Glutamatergic neuron (in vitro differentiated cells): ENCODE data around the gene DBNDD2. TPM values are rescaled to one million over a fixed set of nuclear protein-coding genes. Genes with fewer than 3 reads are reported as not detected.

Source experiments
- DNase-seq: peaks from one replicate; pipeline ENCODE4 v3.0.0; 2022
- H3K27ac Mint-ChIP-seq: one replicate; pipeline ENCODE4 v1.8.0; 2020; ENCODE audit warnings: mild to moderate bottlenecking, mixed read lengths, inconsistent platforms; ENCODE audit not compliant: unreplicated experiment
- H3K27me3 Mint-ChIP-seq: one replicate; pipeline ENCODE4 v1.8.0; 2020; ENCODE audit warnings: mild to moderate bottlenecking, moderate library complexity, mixed read lengths, inconsistent platforms; ENCODE audit not compliant: unreplicated experiment
- H3K36me3 Mint-ChIP-seq: one replicate; pipeline ENCODE4 v1.8.0; 2020; ENCODE audit warnings: mild to moderate bottlenecking, mixed read lengths, inconsistent platforms; ENCODE audit not compliant: unreplicated experiment
- H3K4me1 Mint-ChIP-seq: one replicate; pipeline ENCODE4 v1.8.0; 2020; ENCODE audit warnings: mild to moderate bottlenecking, low read depth, mixed read lengths, inconsistent platforms; ENCODE audit not compliant: unreplicated experiment
- H3K4me3 Mint-ChIP-seq: one replicate; pipeline ENCODE4 v1.8.0; 2020; ENCODE audit warnings: mild to moderate bottlenecking, mixed read lengths, inconsistent platforms; ENCODE audit not compliant: unreplicated experiment
- H3K9me3 Mint-ChIP-seq: one replicate; pipeline ENCODE4 v1.8.0; 2020; ENCODE audit warnings: mild to moderate bottlenecking, moderate library complexity, mixed read lengths, inconsistent platforms; ENCODE audit not compliant: unreplicated experiment
- CTCF ChIP-seq: fragments of 200-600 bp; sonication (generic); IDR thresholded peaks from one replicate; pipeline ENCODE4 v1.5.0; 2021; ENCODE audit not compliant: partially characterized antibody, unreplicated experiment
- long read RNA-seq: library from polyadenylated mRNA; unstranded; transcript quantifications from one replicate; pipeline ENCODE4 v2.0.0, GENCODE V29; 2020; ENCODE audit not compliant: unreplicated experiment
- total RNA-seq: library from RNA; stranded (reverse); fragmentation: NEBNext Ultra II Directional; extraction: Animal tissue kit (Norgen Biotek cat#: 25700); gene quantifications from one replicate; pipeline ENCODE4 v1.2.1, GENCODE V29; 2021; ENCODE audit not compliant: unreplicated experiment

The DBNDD2 gene
- total RNA-seq = 4.1 TPM
- long read RNA-seq, partial matches to known transcripts = 0 of 2 reads
- long read RNA-seq, other reads (novel, unspliced or antisense) = 0 of 2 reads

GRCh38 chr20:45407783-45408645, at the start of gene DBNDD2:
TSS of gene DBNDD2 (plus strand) at chr20:45408289. CDS start at chr20:45408468, 179 bp downstream.
- Mint-ChIP-seq H3K4me3 (peak within 1 kb of the TSS; percentile 82), H3K27ac (no peak within 1 kb of the TSS), H3K4me1 (no peaks in the 10 kb centered on the region), H3K27me3 (peaks cover 16% of the 10 kb centered on the region), H3K36me3 (no peaks in the 10 kb centered on the region), H3K9me3 (peaks cover 5% of the 10 kb centered on the region)
- no peak for DNase-seq
- TF ChIP-seq CTCF = no peak

- Mint-ChIP-seq H3K36me3 (no peaks in the 10 kb centered on the region), H3K27me3 (no peaks in the 10 kb centered on the region), H3K27ac (no peak overlapping the region), H3K9me3 (peaks cover 5% of the 10 kb centered on the region), H3K4me3 (no peak overlapping the region), H3K4me1 (peaks cover 8% of the 10 kb centered on the region)
- no peak for DNase-seq
- TF ChIP-seq CTCF = no peak
These were observed 49.1 kb upstream of the DBNDD2 start for GRCh38 chr20:45359069-45359405.

GRCh38 chr20:45359406-45360148, 48.5 kb upstream of the DBNDD2 start:
- H3K4me3 Mint-ChIP-seq = no peak overlapping the region
- no peak overlapping the region for H3K27ac Mint-ChIP-seq
- no peaks in the 10 kb centered on the region for H3K36me3 Mint-ChIP-seq
- peaks cover 10% of the 10 kb centered on the region for H3K4me1 Mint-ChIP-seq
- no peaks in the 10 kb centered on the region for H3K27me3 Mint-ChIP-seq
- H3K9me3 Mint-ChIP-seq = peaks cover 5% of the 10 kb centered on the region
- TF ChIP-seq CTCF = no peak
- DNase-seq = no peak

GRCh38 chr20:45361793-45362192, 46.3 kb upstream of the DBNDD2 start:
- H3K4me3 Mint-ChIP-seq = no peak overlapping the region
- no peak overlapping the region for H3K27ac Mint-ChIP-seq
- H3K36me3 Mint-ChIP-seq = no peaks in the 10 kb centered on the region
- H3K27me3 Mint-ChIP-seq = no peaks in the 10 kb centered on the region
- DNase-seq = no peak
- H3K4me1 Mint-ChIP-seq = peaks cover 11% of the 10 kb centered on the region
- no peak for TF ChIP-seq CTCF
- peaks cover 5% of the 10 kb centered on the region for H3K9me3 Mint-ChIP-seq
